ENCODE results near the gene SNX18. TPM values are rescaled to one million over a fixed set of nuclear protein-coding genes. Genes with fewer than 3 reads are reported as not detected.

The SNX18 gene
- total RNA-seq, 2 donors from 2014 or later, result 19.7 to 20.5 TPM

GRCh38 chr5:54577528-54577927 is 60.0 kb downstream of the SNX18 start:
- Mint-ChIP-seq H3K4me3 (no peak overlapping the region), H3K9me3 (no peaks in the 10 kb centered on the region), H3K4me1 (peaks cover 12% of the 10 kb centered on the region), H3K27me3 (ENCODE audit: insufficient read depth) (no peaks in the 10 kb centered on the region), H3K36me3 (ENCODE audit: low read depth) (no peaks in the 10 kb centered on the region), H3K27ac (no peak overlapping the region)
- H3K36me3 ChIP-seq (ENCODE audit: control insufficient read depth, insufficient read depth, low read length), result no peaks in the 10 kb centered on the region
- no peak overlapping the region for H3K27ac ChIP-seq (ENCODE audit: low read depth, low read length)
- no peak overlapping the region for H3K4me3 ChIP-seq (ENCODE audit: low read length)
- DNase-seq, result no peak
- 90 to 93% methylated on average over 3 to 5 of the region's 5 CpGs for WGBS, 2 experiments (ENCODE audit: insufficient coverage in 1 of 2, insufficient read length in 1 of 2)
- peaks cover 10% of the 10 kb centered on the region for H3K4me1 ChIP-seq (ENCODE audit: control insufficient read depth, insufficient read depth, low read length)
- no peak for TF ChIP-seq CTCF (conservative IDR thresholded peaks at IDR 0.05)
- no peaks in the 10 kb centered on the region for H3K9me3 ChIP-seq (ENCODE audit: control insufficient read depth, low read length)
- no peaks in the 10 kb centered on the region for H3K27me3 ChIP-seq (ENCODE audit: control insufficient read depth, insufficient read depth, low read length, poor library complexity, severe bottlenecking)
- H3K9ac ChIP-seq (ENCODE audit: extremely low read depth, low read length, poor library complexity, severe bottlenecking), result no peak overlapping the region

- Histone ChIP-seq H3K27ac (ENCODE audit: low read depth, low read length) (no peak overlapping the region), H3K4me1 (ENCODE audit: control insufficient read depth, insufficient read depth, low read length) (peaks cover 10% of the 10 kb centered on the region), H3K27me3 (ENCODE audit: control insufficient read depth, insufficient read depth, low read length, poor library complexity, severe bottlenecking) (no peaks in the 10 kb centered on the region), H3K9ac (ENCODE audit: extremely low read depth, low read length, poor library complexity, severe bottlenecking) (no peak overlapping the region), H3K36me3 (ENCODE audit: control insufficient read depth, insufficient read depth, low read length) (no peaks in the 10 kb centered on the region), H3K4me3 (ENCODE audit: low read length) (no peak overlapping the region), H3K9me3 (ENCODE audit: control insufficient read depth, low read length) (no peaks in the 10 kb centered on the region)
- 82 to 92% methylated on average over 6 to 7 of the region's 7 CpGs for WGBS, 2 experiments (ENCODE audit: insufficient coverage in 1 of 2, insufficient read length in 1 of 2)
- Mint-ChIP-seq H3K36me3 (ENCODE audit: low read depth) (no peaks in the 10 kb centered on the region), H3K27me3 (ENCODE audit: insufficient read depth) (no peaks in the 10 kb centered on the region), H3K27ac (no peak overlapping the region), H3K9me3 (no peaks in the 10 kb centered on the region), H3K4me3 (no peak overlapping the region), H3K4me1 (peaks cover 12% of the 10 kb centered on the region)
- DNase-seq, result no peak
- TF ChIP-seq CTCF (conservative IDR thresholded peaks at IDR 0.05), result no peak
Measured at GRCh38 chr5:54577937-54578653, 60.5 kb downstream of the SNX18 start.

- WGBS, 2 experiments (ENCODE audit: insufficient coverage in 1 of 2, insufficient read length in 1 of 2), result 100% methylated on average over 1 of the region's 1 CpG; no CpG with 5 or more reads in 1 of the 2 experiments
Measured at GRCh38 chr5:54579591-54580295, 62.2 kb downstream of the SNX18 start.

More at GRCh38 chr5:54579591-54580295, 62.2 kb downstream of the SNX18 start:
- Mint-ChIP-seq H3K36me3 (ENCODE audit: low read depth) (no peaks in the 10 kb centered on the region), H3K27me3 (ENCODE audit: insufficient read depth) (no peaks in the 10 kb centered on the region), H3K4me3 (no peak overlapping the region), H3K4me1 (peaks cover 12% of the 10 kb centered on the region), H3K9me3 (no peaks in the 10 kb centered on the region), H3K27ac (no peak overlapping the region)
- Histone ChIP-seq H3K9ac (ENCODE audit: extremely low read depth, low read length, poor library complexity, severe bottlenecking) (no peak overlapping the region), H3K4me1 (ENCODE audit: control insufficient read depth, insufficient read depth, low read length) (peaks cover 10% of the 10 kb centered on the region), H3K36me3 (ENCODE audit: control insufficient read depth, insufficient read depth, low read length) (no peaks in the 10 kb centered on the region), H3K27me3 (ENCODE audit: control insufficient read depth, insufficient read depth, low read length, poor library complexity, severe bottlenecking) (no peaks in the 10 kb centered on the region), H3K4me3 (ENCODE audit: low read length) (no peak overlapping the region), H3K9me3 (ENCODE audit: control insufficient read depth, low read length) (no peaks in the 10 kb centered on the region), H3K27ac (ENCODE audit: low read depth, low read length) (no peak overlapping the region)
- no peak for TF ChIP-seq CTCF (conservative IDR thresholded peaks at IDR 0.05)
- DNase-seq, result no peak

Measured in endodermal cell (in vitro differentiated cells).